ENCODE results near the gene FUT1.
"Not testable (repeated sequence)": the region's sequence is repeated elsewhere in the genome, so short reads cannot be mapped to it uniquely, and the experiment has no call there.

The FUT1 gene

GRCh38 chr19:48768994-48769713 is 16.7 kb upstream of the FUT1 start:
- no peak for DNase-seq (ENCODE audit: low read depth in 2 of 2)

GRCh38 chr19:48768171-48768753 is 15.8 kb upstream of the FUT1 start:
- not testable (repeated sequence) for DNase-seq (ENCODE audit: low read depth in 2 of 2)

GRCh38 chr19:48765816-48766215 is 13.4 kb upstream of the FUT1 start:
- not testable (repeated sequence) for DNase-seq (ENCODE audit: low read depth in 2 of 2)

GRCh38 chr19:48760504-48761205 is 8.2 kb upstream of the FUT1 start:
- no peak for DNase-seq (ENCODE audit: low read depth in 2 of 2)

- DNase-seq (ENCODE audit: low read depth in 2 of 2), result no peak
Measured at GRCh38 chr19:48757741-48758144, 5.3 kb upstream of the FUT1 start.

- no peak for DNase-seq (ENCODE audit: low read depth in 2 of 2)
Measured at GRCh38 chr19:48757089-48757675, 4.7 kb upstream of the FUT1 start.

- DNase-seq (ENCODE audit: low read depth in 2 of 2), result no peak
Measured at GRCh38 chr19:48756686-48757085, 4.2 kb upstream of the FUT1 start.

- no peak for DNase-seq (ENCODE audit: low read depth in 2 of 2)
Measured at GRCh38 chr19:48756212-48756611, 3.8 kb upstream of the FUT1 start.

GRCh38 chr19:48755787-48756186 is 3.3 kb upstream of the FUT1 start:
- DNase-seq (ENCODE audit: low read depth in 2 of 2), result no peak

GRCh38 chr19:48755084-48755641 is 2.7 kb upstream of the FUT1 start, which contains the start of gene FGF21:
Gene FGF21 (plus strand): TSS chr19:48755524. CDS start chr19:48756237, 713 bp downstream.
- DNase-seq (ENCODE audit: low read depth in 2 of 2), result no peak

GRCh38 chr19:48751845-48752495 is 471 bp downstream of the FUT1 start:
- no peak for DNase-seq (ENCODE audit: low read depth in 2 of 2)

GRCh38 chr19:48750771-48751504 is 1.5 kb downstream of the FUT1 start:
- no peak for DNase-seq (ENCODE audit: low read depth in 2 of 2)

- DNase-seq (ENCODE audit: low read depth in 2 of 2), result no peak
Measured at GRCh38 chr19:48750351-48750750, 2.1 kb downstream of the FUT1 start.

GRCh38 chr19:48749571-48750198 is 2.8 kb downstream of the FUT1 start:
- DNase-seq (ENCODE audit: low read depth in 2 of 2), result no peak

- DNase-seq (ENCODE audit: low read depth in 2 of 2), result peak in 1 of 2 donors; percentile 50
Measured at GRCh38 chr19:48746738-48747575, 5.5 kb downstream of the FUT1 start, which contains the start of gene IZUMO1. Gene IZUMO1 (minus strand): TSS chr19:48746909. CDS start chr19:48745859, 1,050 bp downstream.

- no peak for DNase-seq (ENCODE audit: low read depth in 2 of 2)
Measured at GRCh38 chr19:48746110-48746509, 6.3 kb downstream of the FUT1 start.

GRCh38 chr19:48745208-48745995 is 7.0 kb downstream of the FUT1 start:
- peak in 1 of 2 donors; percentile 44 for DNase-seq (ENCODE audit: low read depth in 2 of 2)

- no peak for DNase-seq (ENCODE audit: low read depth in 2 of 2)
Measured at GRCh38 chr19:48742096-48742495, 10.3 kb downstream of the FUT1 start.
